ENCODE measurements around the gene HBS1L. TPM values are rescaled to one million over a fixed set of nuclear protein-coding genes. Genes with fewer than 3 reads are reported as not detected.

HBS1L gene
- total and polyA plus RNA-seq, 2 of the 4 experiments (the other 2 are of a cell fraction) = 45.1 to 120 TPM

DNA sequence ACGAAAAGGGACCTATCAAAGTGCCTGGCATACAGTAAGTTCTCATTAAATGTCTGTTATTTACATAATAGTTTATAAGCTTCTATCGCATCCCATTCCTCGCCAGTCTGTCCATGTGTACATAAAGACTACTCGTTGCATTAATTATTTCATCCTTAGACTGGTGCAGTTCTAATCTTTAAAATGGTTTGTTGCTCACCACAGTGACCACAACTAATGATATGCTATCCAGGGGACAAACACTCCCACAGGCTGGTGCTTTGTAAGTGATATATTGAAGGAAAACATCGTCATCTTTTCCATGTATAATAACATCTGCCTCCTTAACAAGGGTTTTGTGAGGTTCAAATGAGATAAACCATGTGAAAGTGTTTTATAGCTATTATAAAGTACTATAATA is 39.0 kb upstream of the HBS1L start:
- in situ Hi-C loops (cut with MboI; ENCODE audit: low sequenced_read_pairs) = no loop called here

More for the DNA sequence above, 39.0 kb upstream of the HBS1L start:
- no peak for DNase-seq
- Histone ChIP-seq H3K4me1 (ENCODE audit: control insufficient read depth, insufficient read depth, low read length) (no peaks in the 10 kb centered on the region), H3K79me1 (ENCODE audit: low read depth in 1 of 2, low read length in 2 of 2) (no peaks in the 10 kb centered on the region), H3K9me3 (ENCODE audit: control insufficient read depth, insufficient read depth, low read length) (no peaks in the 10 kb centered on the region), H3K9me1 (ENCODE audit: insufficient read depth, low read length) (0 out of 2 replicates have a peak, but pooled peaks cover 3% of the 10 kb centered on the region), H3K27me3 (ENCODE audit: control insufficient read depth, insufficient read depth, low read length) (peaks cover 17% of the 10 kb centered on the region), H3K56ac (ENCODE audit: extremely low read depth, insufficient read depth, low read length) (no peak overlapping the region), H3K4me3 (ENCODE audit: insufficient read depth, low read depth, low read length) (no peak overlapping the region), H3K9ac (ENCODE audit: low read depth, low read length) (no peak overlapping the region), H2AK9ac (replicated peaks; ENCODE audit: low read depth, low read length, poor library complexity) (no peak overlapping the region), H2BK5ac (ENCODE audit: low read depth, low read length, poor library complexity, severe bottlenecking) (no peak overlapping the region), H3K18ac (ENCODE audit: low read depth, low read length) (no peak overlapping the region), H2AFZ (replicated peaks; ENCODE audit: low read length, poor library complexity) (no peak overlapping the region), H2BK120ac (ENCODE audit: low read depth, low read length) (no peak overlapping the region), H3K4me2 (ENCODE audit: low read depth, low read length) (no peak overlapping the region), H4K5ac (ENCODE audit: low read depth, low read length) (no peak overlapping the region), H3K23ac (ENCODE audit: low read depth, low read length) (no peak overlapping the region), H2BK15ac (ENCODE audit: low read depth, low read length) (no peak overlapping the region), H2AK5ac (ENCODE audit: low read depth, low read length) (no peak overlapping the region), H4K91ac (ENCODE audit: insufficient read depth, low read depth, low read length) (no peak overlapping the region), H4K20me1 (ENCODE audit: insufficient read depth, low read length) (no peaks in the 10 kb centered on the region), H3K14ac (replicated peaks; ENCODE audit: low read depth, low read length) (no peak overlapping the region), H4K8ac (ENCODE audit: low read depth in 2 of 2, low read length in 2 of 2) (no peak overlapping the region), H3K36me3 (ENCODE audit: control insufficient read depth, insufficient read depth, low read length) (no peaks in the 10 kb centered on the region), H3K27ac (ENCODE audit: insufficient read depth, low read length) (no peak overlapping the region), H2BK20ac (ENCODE audit: low read depth, low read length) (no peak overlapping the region), H3K4ac (ENCODE audit: low read depth, low read length) (no peak overlapping the region)
- no CpG with 5 or more reads among the region's 5 CpGs for WGBS, 2 experiments (ENCODE audit: extremely low coverage in 2 of 2, insufficient read length in 1 of 2)
- intact Hi-C loops (cut with micrococcal nuclease) (no loop called here), dilution Hi-C loops (cut with HindIII; ENCODE audit: low sequenced_read_pairs, unreplicated experiment) (no loop called here)
- BruUV-seq (replicated peaks) = no TSS peak
- TF ChIP-seq MAFK (IDR thresholded peaks at IDR 0.05; ENCODE audit: low read depth, low read length) = no peak
- no peak for TF ChIP-seq FOS (IDR thresholded peaks at IDR 0.05; ENCODE audit: low read depth, low read length)
- TF ChIP-seq NFE2L2 (IDR thresholded peaks at IDR 0.05; ENCODE audit: low read depth, low read length) = no peak
- no peak for TF ChIP-seq POLR2A (IDR thresholded peaks at IDR 0.05; ENCODE audit: low read depth, low read length)
- TF ChIP-seq, protein P1, sequence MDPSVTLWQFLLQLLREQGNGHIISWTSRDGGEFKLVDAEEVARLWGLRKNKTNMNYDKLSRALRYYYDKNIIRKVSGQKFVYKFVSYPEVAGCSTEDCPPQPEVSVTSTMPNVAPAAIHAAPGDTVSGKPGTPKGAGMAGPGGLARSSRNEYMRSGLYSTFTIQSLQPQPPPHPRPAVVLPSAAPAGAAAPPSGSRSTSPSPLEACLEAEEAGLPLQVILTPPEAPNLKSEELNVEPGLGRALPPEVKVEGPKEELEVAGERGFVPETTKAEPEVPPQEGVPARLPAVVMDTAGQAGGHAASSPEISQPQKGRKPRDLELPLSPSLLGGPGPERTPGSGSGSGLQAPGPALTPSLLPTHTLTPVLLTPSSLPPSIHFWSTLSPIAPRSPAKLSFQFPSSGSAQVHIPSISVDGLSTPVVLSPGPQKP (IDR thresholded peaks at IDR 0.05; ENCODE audit: borderline replicate concordance, low read depth, low read length) = no peak
- TF ChIP-seq, protein P2, sequence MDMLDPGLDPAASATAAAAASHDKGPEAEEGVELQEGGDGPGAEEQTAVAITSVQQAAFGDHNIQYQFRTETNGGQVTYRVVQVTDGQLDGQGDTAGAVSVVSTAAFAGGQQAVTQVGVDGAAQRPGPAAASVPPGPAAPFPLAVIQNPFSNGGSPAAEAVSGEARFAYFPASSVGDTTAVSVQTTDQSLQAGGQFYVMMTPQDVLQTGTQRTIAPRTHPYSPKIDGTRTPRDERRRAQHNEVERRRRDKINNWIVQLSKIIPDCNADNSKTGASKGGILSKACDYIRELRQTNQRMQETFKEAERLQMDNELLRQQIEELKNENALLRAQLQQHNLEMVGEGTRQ (IDR thresholded peaks at IDR 0.05; ENCODE audit: low read depth, low read length) = no peak
- TF ChIP-seq, protein P3, sequence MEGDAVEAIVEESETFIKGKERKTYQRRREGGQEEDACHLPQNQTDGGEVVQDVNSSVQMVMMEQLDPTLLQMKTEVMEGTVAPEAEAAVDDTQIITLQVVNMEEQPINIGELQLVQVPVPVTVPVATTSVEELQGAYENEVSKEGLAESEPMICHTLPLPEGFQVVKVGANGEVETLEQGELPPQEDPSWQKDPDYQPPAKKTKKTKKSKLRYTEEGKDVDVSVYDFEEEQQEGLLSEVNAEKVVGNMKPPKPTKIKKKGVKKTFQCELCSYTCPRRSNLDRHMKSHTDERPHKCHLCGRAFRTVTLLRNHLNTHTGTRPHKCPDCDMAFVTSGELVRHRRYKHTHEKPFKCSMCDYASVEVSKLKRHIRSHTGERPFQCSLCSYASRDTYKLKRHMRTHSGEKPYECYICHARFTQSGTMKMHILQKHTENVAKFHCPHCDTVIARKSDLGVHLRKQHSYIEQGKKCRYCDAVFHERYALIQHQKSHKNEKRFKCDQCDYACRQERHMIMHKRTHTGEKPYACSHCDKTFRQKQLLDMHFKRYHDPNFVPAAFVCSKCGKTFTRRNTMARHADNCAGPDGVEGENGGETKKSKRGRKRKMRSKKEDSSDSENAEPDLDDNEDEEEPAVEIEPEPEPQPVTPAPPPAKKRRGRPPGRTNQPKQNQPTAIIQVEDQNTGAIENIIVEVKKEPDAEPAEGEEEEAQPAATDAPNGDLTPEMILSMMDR (conservative IDR thresholded peaks at IDR 0.05; ENCODE audit: low read depth, low read length) = no peak
- POLR2A ChIA-PET (ENCODE audit: unreplicated experiment) = no interaction called here
- no peak for ATAC-seq (ENCODE audit: low read depth)
- CTCF ChIA-PET = no interaction called here

Data from IMR-90 (cell line).